SK-N-SH (cell line): ENCODE results near the gene ARMC9. TPM values are rescaled to one million over a fixed set of nuclear protein-coding genes. Genes with fewer than 3 reads are reported as not detected.

ENCODE experiments used
- CTCF ChIA-PET: fragments of 300-600, 350-600 bp; formaldehyde crosslinking; extraction: SDS; loops from one replicate; lab custom pipeline; 2021; lab: Yijun Ruan, JAX
- POLR2A ChIA-PET: fragments of 350-600 bp; sonication (Branson Sonifier 250); formaldehyde crosslinking; extraction: SDS; loops from one replicate; lab custom pipeline; 2020; ENCODE audit warnings: antibody characterized with exemption, inconsistent platforms; lab: Yijun Ruan, JAX
- DNase-seq: peaks from one replicate; pipeline ENCODE4 v3.0.0; 2012
- H2AFZ ChIP-seq: fragments of 200-600 bp; sonication (generic); 2 replicates; pipeline ENCODE4 v1.8.1; 2016; ENCODE audit warnings: antibody characterized with exemption, mild to moderate bottlenecking, low read depth
- H3F3A ChIP-seq: fragments of 200-600 bp; sonication (generic); replicated peaks from 2 replicates; pipeline ENCODE3; 2016; ENCODE audit warnings: antibody characterized with exemption, mild to moderate bottlenecking; ENCODE audit not compliant: insufficient read depth
- H3K27ac ChIP-seq, 2 experiments: fragments of 200-500 bp in 1 of 2; fragments of 200-600 bp in 1 of 2; sonication (Bioruptor generic) in 1 of 2; sonication (generic), shearing (Covaris generic) in 1 of 2; 2 replicates each; pipeline versions ENCODE4 v1.5.1 to v1.6.1; 2014 to 2016; ENCODE audit warnings: low read depth in 2 of 2, inconsistent platforms in 1 of 2, low read length in 1 of 2, mild to moderate bottlenecking in 1 of 2, mixed read lengths in 1 of 2
- H3K27me3 ChIP-seq: fragments of 200-600 bp; sonication (generic), shearing (Covaris generic); 2 replicates; pipeline ENCODE4 v1.6.1; 2016; ENCODE audit warnings: mixed run types; ENCODE audit not compliant: insufficient read depth
- H3K36me3 ChIP-seq, 2 experiments: fragments of 200-500 bp in 1 of 2; fragments of 200-600 bp in 1 of 2; sonication (Bioruptor generic) in 1 of 2; sonication (generic) in 1 of 2; replicated peaks in 1 of 2; 2 replicates each; pipeline versions ENCODE3 to v1.5.1; 2014 to 2016; ENCODE audit warnings: low read length in 1 of 2, mild to moderate bottlenecking in 1 of 2; ENCODE audit not compliant: insufficient read depth in 2 of 2, control insufficient read depth in 1 of 2
- H3K4me1 ChIP-seq, 2 experiments: fragments of 200-500 bp in 1 of 2; fragments of 200-600 bp in 1 of 2; sonication (Bioruptor generic) in 1 of 2; sonication (generic), shearing (Covaris generic) in 1 of 2; 2 replicates each; pipeline versions ENCODE4 v1.5.1 to v1.6.1; 2014 to 2016; ENCODE audit warnings: low read depth in 1 of 2, low read length in 1 of 2, mixed run types in 1 of 2; ENCODE audit not compliant: insufficient read depth in 2 of 2, control insufficient read depth in 1 of 2
- H3K4me2 ChIP-seq: fragments of 200-600 bp; sonication (generic), shearing (Covaris generic); 2 replicates; pipeline ENCODE4 v1.6.1; 2017; ENCODE audit warnings: mixed run types
- H3K4me3 ChIP-seq, 2 experiments: fragments of 200-500 bp in 1 of 2; fragments of 200-600 bp in 1 of 2; sonication (Bioruptor generic) in 1 of 2; sonication (generic), shearing (Covaris generic) in 1 of 2; 2 replicates each; pipeline versions ENCODE4 v1.5.1 to v1.8.1; 2014 to 2016; ENCODE audit warnings: low read depth in 2 of 2, inconsistent platforms in 1 of 2, low read length in 1 of 2, mild to moderate bottlenecking in 1 of 2, mixed read lengths in 1 of 2, moderate library complexity in 1 of 2
- H3K79me2 ChIP-seq: fragments of 200-600 bp; sonication (generic); 2 replicates; pipeline ENCODE4 v1.8.1; 2017; ENCODE audit warnings: mild to moderate bottlenecking; ENCODE audit not compliant: insufficient read depth
- H3K9ac ChIP-seq: fragments of 200-600 bp; sonication (generic); 2 replicates; pipeline ENCODE4 v1.6.1; 2017; ENCODE audit warnings: mixed run types
- H3K9me2 ChIP-seq: fragments of 200-600 bp; sonication (generic); 2 replicates; pipeline ENCODE4 v1.6.1; 2017; ENCODE audit warnings: mixed run types
- H3K9me3 ChIP-seq: fragments of 200-600 bp; sonication (generic); 2 replicates; pipeline ENCODE4 v1.6.1; 2017; ENCODE audit warnings: mixed run types, mild to moderate bottlenecking, moderate library complexity
- H4K20me1 ChIP-seq: fragments of 200-600 bp; sonication (generic); 2 replicates; pipeline ENCODE4 v1.6.1; 2017; ENCODE audit warnings: mild to moderate bottlenecking, mixed run types; ENCODE audit not compliant: insufficient read depth
- CHD2 ChIP-seq: fragments of 150-350 bp; IDR thresholded peaks from 2 replicates; pipeline ENCODE4 v1.6.1; 2018; ENCODE audit warnings: low read length; ENCODE audit not compliant: partially characterized antibody
- ELF1 ChIP-seq: IDR thresholded peaks from 2 replicates; pipeline ENCODE4 v1.4.0; 2012
- FOXJ3 ChIP-seq: sonication (generic); formaldehyde crosslinking; IDR thresholded peaks from 2 replicates; pipeline ENCODE4 v1.5.1; 2020; ENCODE audit warnings: mild to moderate bottlenecking, missing genetic modification reagents
- FOXM1 ChIP-seq: IDR thresholded peaks from 2 replicates; pipeline ENCODE4 v1.4.0; 2012; ENCODE audit warnings: low read depth, mild to moderate bottlenecking
- GATA2 ChIP-seq: sonication (generic); formaldehyde crosslinking; IDR thresholded peaks from 2 replicates; pipeline ENCODE4 v1.5.0; 2020; ENCODE audit warnings: mild to moderate bottlenecking, missing genetic modification reagents
- MEF2A ChIP-seq: IDR thresholded peaks from 2 replicates; pipeline ENCODE4 v1.4.0; 2012; ENCODE audit warnings: low read depth, borderline replicate concordance
- MXI1 ChIP-seq: IDR thresholded peaks from 2 replicates; pipeline ENCODE4 v1.6.1; 2012; ENCODE audit warnings: mild to moderate bottlenecking, low read depth, low read length, improper control_type of control experiment
- NRF1 ChIP-seq: IDR thresholded peaks from 2 replicates; pipeline ENCODE4 v1.6.1; 2012; ENCODE audit warnings: low read depth, mild to moderate bottlenecking, low read length
- PBX3 ChIP-seq: IDR thresholded peaks from 2 replicates; pipeline ENCODE4; 2012
- POLR2AphosphoS5 ChIP-seq: IDR thresholded peaks from 2 replicates; pipeline ENCODE4 v1.6.1; 2012; ENCODE audit warnings: low read depth, low read length
- RCOR1 ChIP-seq: fragments of 150-350 bp; IDR thresholded peaks from 2 replicates; pipeline ENCODE4 v1.6.1; 2017; ENCODE audit warnings: antibody characterized with exemption, low read length
- TAF1 ChIP-seq: IDR thresholded peaks from 2 replicates; pipeline ENCODE4 v1.6.1; 2012; ENCODE audit warnings: low read depth, mild to moderate bottlenecking, low read length, moderate library complexity, borderline replicate concordance
- TCF12 ChIP-seq: IDR thresholded peaks from 2 replicates; pipeline ENCODE4 v1.4.0; 2012
- WGBS: methylation state at CpG from one replicate; pipeline ENCODE4 v1.1.6; 2017; ENCODE audit warnings: low lambda C conversion rate; 5-methylcytosine and 5-hydroxymethylcytosine counted together
- polyA plus RNA-seq, 3 experiments: library from polyadenylated mRNA; depleted of rRNA; stranded (reverse); fragments of >200 nt; gene quantifications; 2 replicates each; pipeline ENCODE4 v1.2.3, GENCODE V29; 2012
- TF ChIP-seq, protein P1 (sequence below): IDR thresholded peaks from 2 replicates; pipeline ENCODE4 v1.4.0; 2012; ENCODE audit warnings: low read depth
- TF ChIP-seq, protein P2 (sequence below): fragments of 150-350 bp; IDR thresholded peaks from 2 replicates; pipeline ENCODE4 v1.6.1; 2016; ENCODE audit warnings: mild to moderate bottlenecking, low read depth, low read length
- TF ChIP-seq, protein P3 (sequence below): IDR thresholded peaks from 2 replicates; pipeline ENCODE4 v1.4.0; 2012; ENCODE audit warnings: low read depth, borderline replicate concordance
- TF ChIP-seq, protein P4 (sequence below): IDR thresholded peaks from 2 replicates; pipeline ENCODE4 v1.6.1; 2012; ENCODE audit warnings: mild to moderate bottlenecking, low read depth, low read length, moderate library complexity

The ARMC9 gene
- polyA plus RNA-seq, 1 of the 3 experiments (the other 2 are of a cell fraction), result 25.3 TPM

DNA sequence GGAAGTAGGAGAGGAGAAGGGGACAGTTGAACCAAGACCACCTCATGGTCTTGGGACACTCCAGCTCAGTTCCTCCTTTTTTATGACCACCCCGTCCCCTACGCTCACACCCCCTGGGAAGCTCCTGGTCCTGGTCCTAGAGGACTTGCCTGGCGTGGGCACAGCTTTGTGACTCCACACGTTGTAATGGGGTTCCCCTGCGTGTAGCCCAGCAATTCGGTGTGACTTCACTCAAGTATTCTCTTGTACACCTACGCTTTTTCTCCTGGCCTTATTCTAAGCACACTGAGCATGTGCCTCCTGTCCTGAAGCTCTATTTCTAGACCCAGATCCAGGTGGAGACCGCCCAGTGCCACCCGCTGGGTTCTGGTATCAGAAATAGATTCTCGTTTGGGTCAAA lies 161.0 kb downstream of the ARMC9 start:
- H3K4me3 ChIP-seq, result no peak overlapping the region
- DNase-seq, result no peak
- H3K4me2 ChIP-seq, result no peak overlapping the region
- no peaks in the 10 kb centered on the region for H3F3A ChIP-seq
- 90% methylated on average over 10 of the region's 10 CpGs for WGBS
- ChIA-PET POLR2A (interaction anchor here (1.1 kb wide), 1 partner anchor 490 kb away, joined by 3 read pairs; no protein-coding TSS in a partner anchor), CTCF (interaction anchor here (0.5 to 2.0 kb wide), 5 partner anchors 15 to 163 kb away, joined by 3 to 8 read pairs (median 5); no protein-coding TSS in a partner anchor)
- H3K4me1 ChIP-seq, result peaks cover 0 to 60% of the 10 kb centered on the region in 2 experiments; a peak in 2 of 4 replicates
- no peaks in the 10 kb centered on the region for H3K9me3 ChIP-seq
- no peaks in the 10 kb centered on the region for H3K79me2 ChIP-seq
- H3K9ac ChIP-seq, result no peak overlapping the region
- H3K27me3 ChIP-seq, result no peaks in the 10 kb centered on the region
- TF ChIP-seq PBX3 (no peak), FOXJ3 (CRISPR knock-in tag) (no peak), MEF2A (no peak), POLR2AphosphoS5 (no peak), MXI1 (no peak), NRF1 (no peak), FOXM1 (no peak), GATA2 (no peak), RCOR1 (no peak), ELF1 (no peak), TCF12 (no peak), TAF1 (no peak), CHD2 (no peak)
- TF ChIP-seq, protein P1, sequence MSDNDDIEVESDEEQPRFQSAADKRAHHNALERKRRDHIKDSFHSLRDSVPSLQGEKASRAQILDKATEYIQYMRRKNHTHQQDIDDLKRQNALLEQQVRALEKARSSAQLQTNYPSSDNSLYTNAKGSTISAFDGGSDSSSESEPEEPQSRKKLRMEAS, result no peak
- TF ChIP-seq, protein P2, sequence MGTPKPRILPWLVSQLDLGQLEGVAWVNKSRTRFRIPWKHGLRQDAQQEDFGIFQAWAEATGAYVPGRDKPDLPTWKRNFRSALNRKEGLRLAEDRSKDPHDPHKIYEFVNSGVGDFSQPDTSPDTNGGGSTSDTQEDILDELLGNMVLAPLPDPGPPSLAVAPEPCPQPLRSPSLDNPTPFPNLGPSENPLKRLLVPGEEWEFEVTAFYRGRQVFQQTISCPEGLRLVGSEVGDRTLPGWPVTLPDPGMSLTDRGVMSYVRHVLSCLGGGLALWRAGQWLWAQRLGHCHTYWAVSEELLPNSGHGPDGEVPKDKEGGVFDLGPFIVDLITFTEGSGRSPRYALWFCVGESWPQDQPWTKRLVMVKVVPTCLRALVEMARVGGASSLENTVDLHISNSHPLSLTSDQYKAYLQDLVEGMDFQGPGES, result no peak
- TF ChIP-seq, protein P3, sequence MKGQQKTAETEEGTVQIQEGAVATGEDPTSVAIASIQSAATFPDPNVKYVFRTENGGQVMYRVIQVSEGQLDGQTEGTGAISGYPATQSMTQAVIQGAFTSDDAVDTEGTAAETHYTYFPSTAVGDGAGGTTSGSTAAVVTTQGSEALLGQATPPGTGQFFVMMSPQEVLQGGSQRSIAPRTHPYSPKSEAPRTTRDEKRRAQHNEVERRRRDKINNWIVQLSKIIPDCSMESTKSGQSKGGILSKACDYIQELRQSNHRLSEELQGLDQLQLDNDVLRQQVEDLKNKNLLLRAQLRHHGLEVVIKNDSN, result no peak
- TF ChIP-seq, protein P4, sequence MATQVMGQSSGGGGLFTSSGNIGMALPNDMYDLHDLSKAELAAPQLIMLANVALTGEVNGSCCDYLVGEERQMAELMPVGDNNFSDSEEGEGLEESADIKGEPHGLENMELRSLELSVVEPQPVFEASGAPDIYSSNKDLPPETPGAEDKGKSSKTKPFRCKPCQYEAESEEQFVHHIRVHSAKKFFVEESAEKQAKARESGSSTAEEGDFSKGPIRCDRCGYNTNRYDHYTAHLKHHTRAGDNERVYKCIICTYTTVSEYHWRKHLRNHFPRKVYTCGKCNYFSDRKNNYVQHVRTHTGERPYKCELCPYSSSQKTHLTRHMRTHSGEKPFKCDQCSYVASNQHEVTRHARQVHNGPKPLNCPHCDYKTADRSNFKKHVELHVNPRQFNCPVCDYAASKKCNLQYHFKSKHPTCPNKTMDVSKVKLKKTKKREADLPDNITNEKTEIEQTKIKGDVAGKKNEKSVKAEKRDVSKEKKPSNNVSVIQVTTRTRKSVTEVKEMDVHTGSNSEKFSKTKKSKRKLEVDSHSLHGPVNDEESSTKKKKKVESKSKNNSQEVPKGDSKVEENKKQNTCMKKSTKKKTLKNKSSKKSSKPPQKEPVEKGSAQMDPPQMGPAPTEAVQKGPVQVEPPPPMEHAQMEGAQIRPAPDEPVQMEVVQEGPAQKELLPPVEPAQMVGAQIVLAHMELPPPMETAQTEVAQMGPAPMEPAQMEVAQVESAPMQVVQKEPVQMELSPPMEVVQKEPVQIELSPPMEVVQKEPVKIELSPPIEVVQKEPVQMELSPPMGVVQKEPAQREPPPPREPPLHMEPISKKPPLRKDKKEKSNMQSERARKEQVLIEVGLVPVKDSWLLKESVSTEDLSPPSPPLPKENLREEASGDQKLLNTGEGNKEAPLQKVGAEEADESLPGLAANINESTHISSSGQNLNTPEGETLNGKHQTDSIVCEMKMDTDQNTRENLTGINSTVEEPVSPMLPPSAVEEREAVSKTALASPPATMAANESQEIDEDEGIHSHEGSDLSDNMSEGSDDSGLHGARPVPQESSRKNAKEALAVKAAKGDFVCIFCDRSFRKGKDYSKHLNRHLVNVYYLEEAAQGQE, result no peak
- H3K9me2 ChIP-seq, result no peaks in the 10 kb centered on the region
- H3K27ac ChIP-seq, result peak overlapping the region in 1 of 2 experiments; percentile 78; a peak in 2 of 4 replicates
- H2AFZ ChIP-seq, result no peak overlapping the region
- H3K36me3 ChIP-seq, result no peaks in the 10 kb centered on the region
- H4K20me1 ChIP-seq, result no peaks in the 10 kb centered on the region
